MCF 10A (cell line): ENCODE measurements around the gene MACROD1. TPM values are rescaled to one million over a fixed set of nuclear protein-coding genes. Genes with fewer than 3 reads are reported as not detected.

Source experiments
- BruUV-seq: library from RNA; stranded (reverse); fragments of 400-500 nt; replicated peaks from 2 replicates; lab custom pipeline; 2021; lab: Mats Ljungman, UMichigan
- CTCF ChIA-PET: fragments of 300-600 bp; sonication (Branson Sonifier 250); formaldehyde crosslinking; extraction: SDS; loops from one replicate; lab custom pipeline; 2021; ENCODE audit warnings: antibody characterized with exemption, inconsistent platforms; lab: Yijun Ruan, JAX
- POLR2A ChIA-PET: fragments of 300-600, 350-650 bp; sonication (Branson Sonifier 250); formaldehyde crosslinking; extraction: SDS; loops from one replicate; lab custom pipeline; 2020; ENCODE audit warnings: antibody characterized with exemption, inconsistent platforms; lab: Yijun Ruan, JAX
- DNase-seq: peaks from one replicate; pipeline ENCODE4 v3.0.0-alpha.2; 2018; ENCODE audit not compliant: unreplicated experiment
- H3K27ac Mint-ChIP-seq: one replicate; pipeline ENCODE4 v1.8.0; 2022; ENCODE audit warnings: mild to moderate bottlenecking, low read depth, mixed read lengths; ENCODE audit not compliant: unreplicated experiment
- H3K27me3 Mint-ChIP-seq: one replicate; pipeline ENCODE4 v1.8.0; 2022; ENCODE audit warnings: mixed read lengths; ENCODE audit not compliant: insufficient read depth, unreplicated experiment
- H3K36me3 Mint-ChIP-seq: one replicate; pipeline ENCODE4 v1.8.0; 2022; ENCODE audit warnings: mild to moderate bottlenecking, moderate library complexity, mixed read lengths; ENCODE audit not compliant: insufficient read depth, unreplicated experiment
- H3K4me1 Mint-ChIP-seq: one replicate; pipeline ENCODE4 v1.8.0; 2022; ENCODE audit warnings: mixed read lengths; ENCODE audit not compliant: insufficient read depth, unreplicated experiment
- H3K4me3 Mint-ChIP-seq: one replicate; pipeline ENCODE4 v1.8.0; 2022; ENCODE audit warnings: mild to moderate bottlenecking, moderate library complexity, mixed read lengths; ENCODE audit not compliant: unreplicated experiment
- H3K9me3 Mint-ChIP-seq: one replicate; pipeline ENCODE4 v1.8.0; 2022; ENCODE audit warnings: mixed read lengths; ENCODE audit not compliant: unreplicated experiment
- CTCF ChIP-seq: fragments of 200-600 bp; IDR thresholded peaks from one replicate; pipeline ENCODE4 v1.8.0; 2022; ENCODE audit warnings: antibody characterized with exemption, mild to moderate bottlenecking; ENCODE audit not compliant: unreplicated experiment
- intact Hi-C: fragments of 100-400 bp; cut with micrococcal nuclease; formaldehyde crosslinking; loops from 2 replicates; pipeline ENCODE4 v1.14.1; 2022
- total RNA-seq: library from RNA; stranded (reverse); gene quantifications from 2 replicates; pipeline ENCODE4 v1.2.3, GENCODE V29; 2022

MACROD1 gene
- total RNA-seq, 1 experiment from 2014 or later = 15.1 TPM

DNA sequence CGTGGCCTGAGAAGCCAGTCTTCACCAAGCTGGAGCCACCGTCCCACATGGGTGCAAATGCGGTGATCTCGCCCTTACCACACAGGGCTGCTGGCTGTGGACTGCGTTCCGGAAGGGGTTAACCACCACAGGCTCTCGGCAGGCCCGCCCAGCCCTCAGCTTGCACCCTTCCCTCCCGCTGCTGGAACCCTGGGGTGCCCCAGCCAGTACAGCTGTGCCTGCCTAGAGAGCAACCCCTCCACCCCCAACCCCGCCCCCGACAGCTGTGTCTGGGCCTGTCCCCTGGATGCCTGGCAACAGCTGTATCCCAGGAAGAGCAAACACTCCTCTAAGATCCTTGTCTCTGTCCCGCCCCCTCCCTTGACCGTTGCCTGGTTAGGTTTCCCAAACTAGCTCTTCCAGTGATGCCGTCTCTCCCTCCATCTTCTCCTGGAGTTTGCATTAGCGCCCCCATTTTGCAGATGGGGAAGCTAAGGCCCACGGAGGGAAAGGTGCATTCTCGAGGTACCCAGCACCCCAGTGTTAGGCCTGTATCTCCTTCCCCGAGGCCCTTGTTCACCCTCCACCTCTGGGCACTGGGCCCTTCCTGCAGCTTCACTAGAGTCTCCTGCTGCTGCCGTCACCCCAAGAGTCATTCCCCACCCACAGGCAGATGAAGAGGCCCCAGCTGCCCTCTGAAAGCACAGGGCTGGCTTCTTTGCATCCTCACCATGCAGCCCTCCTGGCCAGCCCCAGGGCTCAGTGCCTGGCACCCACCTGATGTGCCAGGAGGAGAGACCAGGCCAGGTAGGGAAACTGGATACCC is 204.1 kb downstream of the MACROD1 start:
- peaks cover 5% of the 10 kb centered on the region for H3K4me1 Mint-ChIP-seq
- ChIA-PET POLR2A (interaction anchor here (0.6 to 1.3 kb wide), 3 partner anchors 11 to 117 kb away, joined by 3 to 5 read pairs (median 4); partner anchors contain the start of gene COX8A), CTCF (interaction anchor here (0.6 to 1.7 kb wide), 10 partner anchors 16 to 337 kb away, joined by 3 to 7 read pairs (median 3); no protein-coding TSS in a partner anchor)
- intact Hi-C loops = no loop called here
- H3K36me3 Mint-ChIP-seq = peaks cover under 1% of the 10 kb centered on the region
- no peak for TF ChIP-seq CTCF
- no peaks in the 10 kb centered on the region for H3K9me3 Mint-ChIP-seq
- no peak overlapping the region for H3K27ac Mint-ChIP-seq
- DNase-seq = no peak
- BruUV-seq = no TSS peak
- H3K4me3 Mint-ChIP-seq = no peak overlapping the region
- H3K27me3 Mint-ChIP-seq = no peaks in the 10 kb centered on the region

DNA sequence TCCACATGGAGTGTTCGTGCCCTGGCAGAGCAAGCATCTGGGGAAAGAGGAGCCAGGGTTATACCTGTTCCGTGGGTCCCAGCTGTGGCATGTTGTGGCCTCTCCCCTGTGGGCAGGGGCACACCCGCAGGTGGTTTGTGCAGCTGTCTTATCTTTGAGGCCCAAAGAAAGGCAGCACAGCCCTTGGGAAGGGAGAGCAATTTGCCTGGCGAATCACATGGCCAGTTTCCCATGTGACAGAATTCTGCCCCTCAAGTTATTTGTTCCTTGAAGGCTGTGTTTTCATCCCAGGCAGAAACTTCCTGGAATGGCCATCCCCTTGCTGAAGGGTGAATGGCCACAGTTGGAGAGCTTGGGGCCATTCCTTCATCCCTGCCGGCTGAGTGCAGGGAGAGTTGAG is 207.9 kb downstream of the MACROD1 start:
- Mint-ChIP-seq H3K4me3 (no peak overlapping the region), H3K27ac (no peak overlapping the region), H3K4me1 (peaks cover 5% of the 10 kb centered on the region), H3K36me3 (peaks cover 31% of the 10 kb centered on the region), H3K9me3 (no peaks in the 10 kb centered on the region), H3K27me3 (no peaks in the 10 kb centered on the region)
- ChIA-PET POLR2A (interaction anchor here (2.2 kb wide), 1 partner anchor 16 kb away, joined by 11 read pairs; the partner anchor contains the start of gene COX8A), CTCF (interaction anchor here (0.6 to 2.7 kb wide), 6 partner anchors 10 to 897 kb away, joined by 3 to 14 read pairs (median 4); no protein-coding TSS in a partner anchor)
- no peak for DNase-seq
- intact Hi-C loops = no loop called here
- BruUV-seq = no TSS peak
- no peak for TF ChIP-seq CTCF

DNA sequence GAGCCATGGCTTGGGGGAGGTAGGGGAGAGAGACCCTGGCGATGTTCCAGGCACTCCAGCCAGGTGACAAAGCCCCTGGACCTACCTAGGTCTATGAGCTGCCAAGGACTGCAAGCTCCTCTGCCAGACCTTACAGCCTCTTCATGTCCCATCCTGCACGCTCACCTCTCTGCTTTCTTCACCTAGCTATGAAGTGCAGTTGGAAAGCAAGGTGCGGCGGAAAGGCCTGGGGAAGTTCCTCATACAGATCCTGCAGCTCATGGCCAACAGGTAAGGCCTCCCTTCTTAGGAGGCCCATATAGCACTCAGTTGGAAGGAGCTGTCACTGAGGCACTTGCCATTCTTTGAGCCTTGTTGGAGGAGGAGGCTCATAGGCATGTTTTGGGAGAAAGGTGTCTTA is 213.3 kb downstream of the MACROD1 start:
- TF ChIP-seq CTCF = no peak
- no TSS peak for BruUV-seq
- ChIA-PET CTCF (interaction anchor here (3.2 kb wide), 1 partner anchor 115 kb away, joined by 29 read pairs; the partner anchor contains the start of gene MARK2), POLR2A (no interaction called here)
- Mint-ChIP-seq H3K4me3 (no peak overlapping the region), H3K4me1 (no peaks in the 10 kb centered on the region), H3K36me3 (peaks cover 68% of the 10 kb centered on the region), H3K27me3 (no peaks in the 10 kb centered on the region), H3K9me3 (no peaks in the 10 kb centered on the region), H3K27ac (no peak overlapping the region)
- no peak for DNase-seq
- intact Hi-C loops = no loop called here

GRCh38 chr11:63951779-63952536 is 214.0 kb downstream of the MACROD1 start:
- no TSS peak for BruUV-seq
- H3K36me3 Mint-ChIP-seq = peaks cover 74% of the 10 kb centered on the region
- no peaks in the 10 kb centered on the region for H3K4me1 Mint-ChIP-seq
- H3K4me3 Mint-ChIP-seq = no peak overlapping the region
- H3K9me3 Mint-ChIP-seq = no peaks in the 10 kb centered on the region
- DNase-seq = no peak
- no peak for TF ChIP-seq CTCF
- intact Hi-C loops = no loop called here
- no peaks in the 10 kb centered on the region for H3K27me3 Mint-ChIP-seq
- POLR2A ChIA-PET = no interaction called here
- CTCF ChIA-PET = interaction anchor here (0.6 to 3.2 kb wide), 3 partner anchors 34 to 169 kb away, joined by 3 to 29 read pairs (median 3); partner anchors contain the start of gene MARK2
- H3K27ac Mint-ChIP-seq = no peak overlapping the region
